Cortex of kidney (tissue), 1 donor: ENCODE results near the gene CTBP1.

Experiments
- DNase-seq: peaks from one replicate; lab custom pipeline; 2025; lab: John Stamatoyannopoulos, UW

Gene CTBP1

GRCh38 chr4:1249731-1250526, 999 bp upstream of the CTBP1 start:
- DNase-seq: no peak

DNA sequence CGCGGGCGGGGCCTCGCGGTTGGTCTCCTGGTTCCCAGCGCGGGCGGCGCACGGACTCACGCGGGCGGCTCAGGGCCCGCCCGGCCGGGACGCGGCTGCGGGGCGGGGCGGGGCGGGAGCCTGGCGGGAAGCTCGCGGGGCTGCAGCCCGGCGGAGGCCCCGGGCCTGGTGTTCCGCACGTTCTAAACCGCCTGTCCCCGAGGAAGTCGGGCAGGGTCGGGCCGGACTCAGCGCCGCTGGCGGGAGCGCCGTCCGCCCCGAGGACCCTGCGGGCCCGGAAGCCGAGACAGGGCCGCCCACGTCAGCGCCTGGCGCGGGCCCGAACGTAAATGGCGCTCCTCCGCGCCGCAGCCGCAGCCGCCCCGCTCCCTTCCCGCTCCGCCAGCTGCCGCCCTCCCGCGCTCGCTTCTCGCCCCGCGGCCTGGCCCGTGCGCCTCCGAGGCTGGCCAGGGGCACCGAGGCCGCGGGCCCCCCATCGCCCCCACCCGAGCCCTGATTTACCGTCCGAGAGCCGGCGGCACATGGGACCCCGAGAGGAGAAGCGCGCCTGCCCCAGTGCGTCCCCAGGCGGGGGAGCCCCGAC, 309 bp upstream of the CTBP1 start:
- DNase-seq: no peak

- no peak for DNase-seq
Observed at GRCh38 chr4:1247864-1248244, 1.1 kb downstream of the CTBP1 start.

GRCh38 chr4:1246901-1247863, 1.7 kb downstream of the CTBP1 start:
- DNase-seq: no peak

DNA sequence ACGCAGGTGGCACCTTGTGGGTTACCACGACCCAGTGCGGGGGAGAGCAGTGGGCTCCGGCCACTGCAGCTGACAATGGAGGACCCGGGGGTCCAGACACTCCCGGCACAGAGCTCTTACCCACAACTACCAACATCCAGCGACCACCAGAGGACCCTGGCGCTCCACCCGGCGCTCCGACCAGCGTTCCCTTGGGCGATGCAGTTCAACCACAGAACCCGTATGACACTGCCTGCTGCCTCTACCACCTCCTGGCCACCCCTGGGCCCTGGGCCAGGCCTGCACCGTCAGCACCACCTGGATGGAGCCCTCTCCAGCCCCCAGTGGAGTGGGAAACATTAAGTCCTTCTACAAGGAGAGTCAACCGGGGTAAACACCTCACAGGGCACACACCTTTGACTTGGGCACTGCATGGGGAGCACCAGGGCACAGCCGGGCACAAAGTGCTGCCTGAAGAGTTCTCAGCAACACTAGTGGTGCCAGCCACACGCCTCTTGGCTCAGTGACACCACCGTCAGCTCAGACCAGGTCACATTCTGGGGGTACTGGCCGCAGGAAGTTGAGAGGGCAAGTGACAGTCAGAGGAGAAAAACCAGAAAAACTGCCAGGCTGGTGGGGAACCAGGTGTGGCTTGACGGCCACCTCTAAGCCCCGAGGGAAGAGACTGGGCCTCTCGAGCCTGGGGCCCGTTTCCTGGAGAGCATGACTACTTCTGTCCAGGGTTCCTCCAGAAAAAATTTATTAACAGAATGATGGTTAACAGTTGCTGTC, 2.6 kb downstream of the CTBP1 start:
- no peak for DNase-seq

DNA sequence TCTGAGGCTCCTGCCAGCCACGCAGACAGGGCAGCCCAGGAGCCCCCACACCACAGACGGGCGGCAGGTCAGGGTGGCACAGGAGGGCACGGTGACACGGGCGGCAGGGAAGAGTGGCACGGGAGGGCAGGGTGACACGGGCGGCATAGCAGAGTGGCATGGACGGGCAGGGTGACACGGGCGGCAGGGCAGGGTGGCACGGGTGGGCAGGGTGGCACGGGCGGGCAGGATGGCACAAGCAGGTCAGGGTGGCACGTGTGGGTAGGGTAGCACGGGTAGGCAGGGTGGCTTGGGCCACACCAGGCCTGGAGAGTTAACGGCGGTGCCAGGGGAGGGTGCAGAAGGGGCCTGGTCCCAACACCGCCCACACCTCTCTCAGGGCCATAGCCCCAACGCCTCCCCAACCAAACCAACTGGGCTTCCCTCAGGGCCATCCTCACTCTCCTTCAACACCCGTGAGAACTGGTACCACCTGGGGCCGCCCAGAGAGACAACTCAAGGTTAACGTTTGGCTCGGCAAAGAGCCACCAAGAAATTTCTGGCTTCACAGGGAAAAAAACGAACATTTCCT, 3.4 kb downstream of the CTBP1 start:
- no peak for DNase-seq

GRCh38 chr4:1244978-1245471, 3.9 kb downstream of the CTBP1 start:
- DNase-seq: no peak

DNA sequence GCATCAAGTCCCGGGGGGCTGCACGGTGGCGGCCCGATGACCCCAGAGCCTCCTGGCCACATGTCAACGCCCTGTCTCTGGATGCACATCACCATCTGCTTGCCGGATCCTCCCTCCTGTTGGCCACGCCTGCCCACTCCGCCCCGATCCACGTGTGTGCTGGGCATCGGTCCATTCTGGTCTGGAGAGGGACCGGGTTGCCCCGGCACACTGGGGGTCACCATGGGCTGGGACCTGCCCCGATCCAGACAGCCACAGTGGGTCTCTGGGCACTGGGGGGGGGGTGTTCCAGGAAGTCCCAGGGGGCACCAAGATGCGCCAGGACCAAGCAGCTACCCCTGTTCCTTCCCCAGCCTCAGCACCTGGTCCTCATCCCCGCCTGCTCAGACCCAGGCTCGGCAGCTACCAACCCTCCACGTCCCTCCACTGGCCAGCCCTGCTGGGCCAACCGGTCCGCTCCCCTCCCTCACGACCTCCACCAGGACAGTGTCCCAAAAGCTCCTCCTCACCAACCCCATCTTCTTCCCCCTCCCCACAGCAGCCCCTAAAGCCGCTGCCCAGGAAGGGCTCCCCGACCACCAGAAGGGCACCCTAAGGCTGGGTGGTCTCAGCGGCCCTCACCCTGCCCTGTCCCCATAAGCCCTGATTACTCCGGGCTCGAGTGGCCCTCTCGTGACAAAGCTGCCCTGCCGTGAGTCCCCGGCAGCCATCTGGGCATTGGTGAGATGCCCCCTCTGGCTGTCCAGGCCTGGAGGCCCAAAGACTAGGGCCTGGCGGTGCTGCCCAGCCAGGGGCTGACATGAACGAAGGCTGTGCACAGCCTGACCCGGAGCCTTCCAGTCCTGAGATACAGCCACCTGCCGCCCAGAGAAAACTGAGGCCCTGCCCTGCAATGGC, 4.6 kb downstream of the CTBP1 start:
- DNase-seq: no peak

DNA sequence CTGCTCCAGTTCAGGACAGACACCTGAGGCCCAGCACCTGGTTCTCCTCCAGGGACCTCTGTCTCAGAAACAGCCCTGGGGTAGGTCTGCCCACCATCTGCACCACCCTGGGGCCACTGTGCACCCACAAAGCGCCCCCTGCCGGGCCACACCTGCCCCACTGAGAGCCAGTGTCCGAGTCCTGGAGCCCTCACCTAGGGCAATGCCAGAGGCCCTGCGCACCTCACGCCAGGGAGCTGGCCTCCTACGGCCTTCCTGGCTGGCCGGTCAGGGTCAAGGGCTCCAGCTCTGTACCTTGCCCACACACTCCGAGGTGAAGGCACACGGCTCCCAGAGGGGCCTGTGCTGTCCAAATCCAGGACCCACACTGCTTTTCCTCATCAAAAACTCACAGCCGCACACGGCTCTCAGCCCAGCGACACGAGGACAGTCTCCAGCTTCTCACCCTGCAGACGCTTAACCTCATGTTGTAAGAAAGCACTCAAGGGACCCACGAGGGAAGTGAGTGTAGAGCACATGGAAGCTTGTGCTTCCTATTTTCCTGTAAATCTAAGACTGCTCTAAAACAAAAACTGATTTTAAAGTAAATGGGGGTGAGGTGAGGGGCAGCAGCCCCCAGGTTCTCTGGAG, 5.4 kb downstream of the CTBP1 start:
- DNase-seq: no peak

DNA sequence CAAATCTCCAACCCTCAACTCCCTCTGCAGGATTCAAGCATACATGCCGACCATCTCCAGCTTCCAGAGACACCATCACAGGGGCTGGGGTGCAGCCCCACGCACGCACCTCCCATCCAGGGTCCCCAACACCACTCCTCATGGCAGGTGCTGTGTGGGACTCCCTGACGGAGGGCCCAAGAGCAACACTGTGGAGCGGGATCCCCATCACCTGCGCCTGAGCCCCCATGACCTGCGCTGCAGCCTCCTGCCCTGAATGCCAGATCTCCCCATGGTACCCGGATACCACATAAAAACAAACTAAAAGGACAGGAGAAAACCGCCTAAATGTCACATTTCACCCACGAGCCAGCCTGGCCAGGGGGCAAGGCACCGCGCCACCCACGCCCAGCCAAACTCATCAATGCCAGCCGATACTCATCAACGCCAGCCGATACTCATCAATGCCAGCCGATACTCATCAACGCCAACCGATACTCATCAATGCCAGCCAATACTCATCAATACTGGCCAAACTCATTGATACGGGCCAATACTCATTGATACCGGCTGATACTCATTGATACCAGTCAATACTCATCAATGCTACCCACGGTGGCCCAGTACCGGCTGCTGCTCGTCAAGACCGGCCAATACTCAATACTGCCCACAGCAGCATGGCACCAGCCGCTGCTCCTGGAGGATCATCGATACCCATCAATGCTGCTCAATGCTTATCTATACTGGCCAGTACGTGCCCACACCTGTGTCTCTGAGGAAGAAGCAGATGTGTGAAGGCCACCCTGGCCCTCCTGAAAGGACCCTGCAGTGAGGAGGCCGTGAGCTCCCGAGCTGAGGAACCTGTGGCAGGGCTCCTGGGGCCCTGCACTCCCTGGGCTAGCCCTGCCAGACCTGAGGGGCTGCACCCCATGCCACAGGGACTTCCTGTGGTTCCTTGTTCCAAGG, 6.2 kb downstream of the CTBP1 start:
- DNase-seq: no peak

DNA sequence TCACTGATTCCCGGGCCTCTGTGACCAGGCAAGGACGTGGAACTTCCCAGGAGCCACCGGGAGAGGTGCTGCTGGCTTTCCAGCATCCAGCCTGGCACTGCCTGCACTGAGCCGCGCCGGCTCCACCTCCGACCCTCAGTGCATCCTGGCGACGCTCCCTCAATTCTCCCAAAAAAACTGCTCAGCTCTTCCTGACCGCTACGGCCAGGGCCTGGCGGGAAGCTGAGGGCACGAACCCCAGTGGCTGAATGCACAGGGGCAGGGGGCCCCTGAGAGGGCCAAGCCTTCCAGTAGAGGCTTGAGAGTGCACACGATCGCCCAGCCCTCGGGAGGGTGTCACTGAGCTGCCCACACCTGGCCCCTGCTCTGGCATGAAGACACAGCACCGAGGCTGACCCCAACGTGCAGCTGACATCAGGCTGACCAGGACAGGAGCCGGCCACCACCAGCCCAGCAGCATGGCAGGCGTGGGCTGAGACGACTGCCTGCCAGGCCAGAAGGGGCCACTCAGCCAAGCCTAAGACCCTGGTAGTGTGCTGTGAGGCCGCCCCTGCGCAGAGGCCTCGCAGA, 6.9 kb downstream of the CTBP1 start:
- DNase-seq: no peak

GRCh38 chr4:1241466-1241935, 7.4 kb downstream of the CTBP1 start:
- no peak for DNase-seq

GRCh38 chr4:1240721-1241465, 8.0 kb downstream of the CTBP1 start:
- DNase-seq: no peak

GRCh38 chr4:1239950-1240307, 9.0 kb downstream of the CTBP1 start:
- no peak for DNase-seq

DNA sequence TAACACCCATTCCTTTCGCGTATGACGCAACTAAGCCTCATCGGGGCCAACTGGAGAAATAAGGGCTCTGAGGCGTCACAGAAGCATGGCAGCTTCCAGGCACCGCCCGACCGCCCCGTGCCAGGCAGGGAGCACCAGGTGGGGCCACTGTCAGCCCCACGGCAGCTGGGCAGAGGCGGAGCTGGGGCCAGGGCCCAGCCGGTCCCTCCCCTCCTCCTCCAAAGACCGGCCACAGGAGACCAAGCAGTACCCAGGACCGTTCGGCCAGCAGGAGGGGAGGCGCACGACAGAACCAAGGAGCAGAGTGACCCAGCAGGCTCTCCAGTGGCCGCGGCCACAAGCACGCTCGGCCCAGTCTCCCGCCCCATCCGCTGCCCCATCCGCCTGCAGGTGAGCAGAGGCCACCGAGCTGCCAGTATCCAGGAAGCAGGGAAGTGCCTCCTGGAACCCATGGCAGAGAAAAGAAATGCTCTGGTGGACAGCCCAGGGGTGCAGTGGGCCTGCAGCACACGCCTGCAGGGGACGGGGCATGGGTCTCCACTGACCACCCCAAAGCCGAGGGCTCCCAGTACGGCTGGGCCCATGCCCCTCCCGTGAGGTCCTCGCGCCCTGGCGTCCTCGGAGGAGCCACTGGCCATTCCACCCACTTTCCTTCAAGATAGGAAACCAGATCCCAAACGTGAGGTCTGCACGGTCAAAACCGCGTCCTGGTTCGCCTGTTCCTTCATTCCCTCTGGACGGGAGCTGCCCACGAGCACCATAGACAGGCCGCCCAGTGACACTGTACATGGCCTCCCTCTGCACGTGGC, 9.6 kb downstream of the CTBP1 start:
- no peak for DNase-seq

DNA sequence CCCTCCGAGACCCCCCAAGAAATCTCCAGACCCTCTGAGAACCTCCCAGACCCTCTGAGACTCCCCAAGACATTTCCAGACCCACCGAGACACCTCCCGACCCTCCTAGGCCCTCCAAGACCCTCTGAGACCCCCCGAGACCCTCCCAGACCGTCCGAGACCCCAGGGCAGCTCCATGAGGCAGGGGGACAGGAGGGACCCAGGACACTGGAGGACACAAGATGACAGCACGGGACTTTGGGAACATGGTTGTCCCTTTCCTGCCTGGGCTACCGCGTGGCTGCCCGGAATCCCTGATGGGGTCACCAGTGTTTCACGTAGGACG, 10.3 kb downstream of the CTBP1 start:
- no peak for DNase-seq
